IMR-90 (cell line): ENCODE results near the gene AGBL1. TPM values are rescaled to one million over a fixed set of nuclear protein-coding genes. Genes with fewer than 3 reads are reported as not detected.

Source experiments
- ATAC-seq: fragments of 200-7000 bp; cut with Tn5 transposase; 2 replicates; pipeline ENCODE4 v1.9.1; 2020; ENCODE audit warnings: low read depth, mild to moderate bottlenecking, moderate library complexity
- BruUV-seq: library from RNA; stranded (reverse); fragments of 400-500 nt; replicated peaks from 2 replicates; lab custom pipeline; 2021; lab: Mats Ljungman, UMichigan
- CTCF ChIA-PET: fragments of 300-600 bp; formaldehyde crosslinking; extraction: SDS; loops from one replicate; lab custom pipeline; 2021; ENCODE audit warnings: antibody characterized with exemption; lab: Yijun Ruan, JAX
- POLR2A ChIA-PET: fragments of 300-600 bp; sonication (Branson Sonifier 250); formaldehyde crosslinking; loops from one replicate; lab custom pipeline; 2022; ENCODE audit warnings: antibody characterized with exemption; ENCODE audit not compliant: unreplicated experiment; lab: Charles Lee
- DNase-seq: peaks from one replicate; pipeline ENCODE4 v3.0.0; 2013
- H2AFZ ChIP-seq: replicated peaks from 2 replicates; pipeline ENCODE3; 2013; ENCODE audit warnings: low read length, mild to moderate bottlenecking; ENCODE audit not compliant: poor library complexity
- H2AK5ac ChIP-seq: 2 replicates; pipeline ENCODE4 v1.6.1; 2013; ENCODE audit warnings: low read depth, low read length, inconsistent platforms
- H2AK9ac ChIP-seq: replicated peaks from 2 replicates; pipeline ENCODE3; 2013; ENCODE audit warnings: mild to moderate bottlenecking, low read depth, low read length, moderate library complexity; ENCODE audit not compliant: poor library complexity
- H2BK120ac ChIP-seq: 2 replicates; pipeline ENCODE4 v1.6.1; 2013; ENCODE audit warnings: low read depth, low read length, inconsistent platforms
- H2BK15ac ChIP-seq: 3 replicates; pipeline ENCODE4 v1.6.1; 2013; ENCODE audit warnings: low read depth, low read length, inconsistent platforms
- H2BK20ac ChIP-seq: 2 replicates; pipeline ENCODE4 v1.6.1; 2013; ENCODE audit warnings: low read depth, mild to moderate bottlenecking, inconsistent platforms, low read length, moderate library complexity
- H2BK5ac ChIP-seq: 2 replicates; pipeline ENCODE4 v1.6.1; 2013; ENCODE audit warnings: mild to moderate bottlenecking, low read depth, low read length, inconsistent platforms; ENCODE audit not compliant: poor library complexity, severe bottlenecking
- H3K14ac ChIP-seq: replicated peaks from 2 replicates; pipeline ENCODE4 v1.6.1; 2013; ENCODE audit warnings: low read depth, low read length, inconsistent platforms
- H3K18ac ChIP-seq: 2 replicates; pipeline ENCODE4 v1.6.1; 2013; ENCODE audit warnings: low read depth, low read length, control low read depth
- H3K23ac ChIP-seq: 2 replicates; pipeline ENCODE4 v1.6.1; 2013; ENCODE audit warnings: low read depth, low read length, inconsistent platforms
- H3K27ac ChIP-seq: 2 replicates; pipeline ENCODE4 v1.5.1; 2013; ENCODE audit warnings: mild to moderate bottlenecking, control low read depth, low read length; ENCODE audit not compliant: insufficient read depth
- H3K27me3 ChIP-seq: 2 replicates; pipeline ENCODE4 v1.6.1; 2013; ENCODE audit warnings: low read length; ENCODE audit not compliant: control insufficient read depth, insufficient read depth
- H3K36me3 ChIP-seq: 2 replicates; pipeline ENCODE4 v1.6.1; 2013; ENCODE audit warnings: low read length, mixed read lengths; ENCODE audit not compliant: control insufficient read depth, insufficient read depth
- H3K4ac ChIP-seq: 2 replicates; pipeline ENCODE4 v1.6.1; 2013; ENCODE audit warnings: low read depth, low read length, inconsistent platforms
- H3K4me1 ChIP-seq: 2 replicates; pipeline ENCODE4 v1.6.1; 2013; ENCODE audit warnings: low read length, mixed read lengths; ENCODE audit not compliant: control insufficient read depth, insufficient read depth
- H3K4me2 ChIP-seq: 2 replicates; pipeline ENCODE4 v1.6.1; 2013; ENCODE audit warnings: low read depth, mild to moderate bottlenecking, control low read depth, low read length, moderate library complexity
- H3K4me3 ChIP-seq: 2 replicates; pipeline ENCODE4 v1.5.1; 2013; ENCODE audit warnings: low read depth, mild to moderate bottlenecking, control low read depth, low read length, moderate library complexity; ENCODE audit not compliant: insufficient read depth
- H3K56ac ChIP-seq: 2 replicates; pipeline ENCODE4 v1.6.1; 2013; ENCODE audit warnings: low read length, inconsistent platforms; ENCODE audit not compliant: insufficient read depth; ENCODE audit errors: extremely low read depth
- H3K79me1 ChIP-seq, 2 experiments: 2 replicates each; pipeline ENCODE4 v1.6.1; 2013; ENCODE audit warnings: low read length in 2 of 2, inconsistent platforms in 1 of 2, low read depth in 1 of 2
- H3K9ac ChIP-seq: 2 replicates; pipeline ENCODE4 v1.6.1; 2013; ENCODE audit warnings: low read depth, low read length, control low read depth
- H3K9me1 ChIP-seq: 2 replicates; pipeline ENCODE4 v1.6.1; 2013; ENCODE audit warnings: low read length, inconsistent platforms; ENCODE audit not compliant: insufficient read depth
- H3K9me3 ChIP-seq: 2 replicates; pipeline ENCODE4 v1.6.1; 2013; ENCODE audit warnings: low read length; ENCODE audit not compliant: control insufficient read depth, insufficient read depth
- H4K20me1 ChIP-seq: 2 replicates; pipeline ENCODE4 v1.6.1; 2013; ENCODE audit warnings: low read length, inconsistent platforms; ENCODE audit not compliant: insufficient read depth
- H4K5ac ChIP-seq: 2 replicates; pipeline ENCODE4 v1.6.1; 2013; ENCODE audit warnings: mild to moderate bottlenecking, low read depth, low read length, control low read depth
- H4K8ac ChIP-seq, 2 experiments: 2 replicates each; pipeline ENCODE4 v1.6.1; 2013; ENCODE audit warnings: low read depth in 2 of 2, low read length in 2 of 2, control low read depth in 1 of 2, inconsistent platforms in 1 of 2
- H4K91ac ChIP-seq: 2 replicates; pipeline ENCODE4 v1.6.1; 2013; ENCODE audit warnings: low read depth, low read length, inconsistent platforms; ENCODE audit not compliant: insufficient read depth
- RFX5 ChIP-seq: IDR thresholded peaks from 2 replicates; pipeline ENCODE4 v1.8.0; 2012; ENCODE audit warnings: low read depth, mild to moderate bottlenecking, low read length, moderate library complexity
- WGBS, 2 experiments: methylation state at CpG; one replicate each; pipeline versions ENCODE4 v1.1.5 to v1.1.7; 2013; ENCODE audit warnings: missing lambda C conversion rate in 2 of 2; ENCODE audit not compliant: insufficient read length in 1 of 2; ENCODE audit errors: extremely low coverage in 2 of 2; 5-methylcytosine and 5-hydroxymethylcytosine counted together
- dilution Hi-C: fragments of 300-500 bp; cut with HindIII; formaldehyde crosslinking; loops from one replicate; pipeline ENCODE4 v1.14.3; 2018; ENCODE audit warnings: low sequenced_read_pairs; ENCODE audit not compliant: unreplicated experiment
- in situ Hi-C: fragments of 300-500 bp; cut with MboI; formaldehyde crosslinking; loops from 3 replicates; pipeline ENCODE4 v1.14.3; 2019; ENCODE audit warnings: low sequenced_read_pairs, inconsistent platforms, mixed read lengths
- intact Hi-C: fragments of 100-400 bp; cut with micrococcal nuclease; formaldehyde crosslinking; loops from 2 replicates; pipeline ENCODE4 v1.10.0; 2022
- polyA plus RNA-seq, 3 experiments: library from polyadenylated mRNA; depleted of rRNA; stranded (reverse); fragments of >200 nt; gene quantifications; 2 replicates each; pipeline ENCODE4 v1.2.3, GENCODE V29; 2012; ENCODE audit warnings: low replicate concordance in 1 of 3
- total RNA-seq: library from RNA; depleted of rRNA; stranded (reverse); fragments of >200 nt; gene quantifications from 2 replicates; pipeline ENCODE4 v1.2.3, GENCODE V29; 2012
- TF ChIP-seq, protein P1 (sequence below): conservative IDR thresholded peaks from 2 replicates; pipeline ENCODE4 v1.5.1; 2012; ENCODE audit warnings: mild to moderate bottlenecking, low read depth, low read length, improper control_type of control experiment

Gene AGBL1
- total and polyA plus RNA-seq, 2 of the 4 experiments (the other 2 are of a cell fraction), result not detected

DNA sequence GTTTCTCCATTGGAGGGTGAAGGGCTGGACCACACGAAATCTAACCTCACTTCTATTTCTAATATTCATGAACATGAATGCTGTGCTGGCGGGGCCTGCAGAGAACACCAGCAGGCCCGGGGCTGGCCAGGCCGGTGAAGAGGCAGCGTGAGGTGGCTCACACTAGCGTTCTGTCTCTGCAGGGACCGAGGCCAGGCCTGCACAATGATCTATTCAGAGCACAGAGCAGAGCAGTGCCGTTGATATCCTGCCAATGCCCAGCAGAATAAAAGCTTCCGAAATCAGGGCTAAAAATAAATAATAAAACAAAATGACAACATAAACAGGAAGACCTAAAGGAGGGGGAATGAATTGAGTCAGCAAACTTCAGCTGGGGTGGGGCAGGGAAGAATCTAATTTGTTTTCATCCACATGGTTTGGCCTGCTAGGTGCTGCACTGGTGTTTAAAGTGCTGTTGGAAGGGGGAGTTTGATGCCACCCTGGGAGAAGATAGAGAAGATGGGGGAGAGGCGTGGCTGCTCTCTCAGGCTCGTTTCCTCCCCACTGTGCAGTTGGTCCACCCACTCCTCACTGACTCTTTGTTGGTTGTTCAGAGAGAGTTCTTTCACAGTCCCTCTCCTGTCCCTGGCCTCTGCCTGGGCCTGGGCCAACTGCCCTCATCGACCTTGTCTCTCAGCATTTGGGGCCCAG, 837.1 kb downstream of the AGBL1 start:
- Histone ChIP-seq H4K5ac (no peak overlapping the region), H3K18ac (no peak overlapping the region), H3K14ac (no peak overlapping the region), H3K4me2 (no peak overlapping the region), H3K27ac (no peak overlapping the region), H2AFZ (no peak overlapping the region), H3K9me1 (no peaks in the 10 kb centered on the region), H2BK120ac (no peak overlapping the region), H3K9ac (no peak overlapping the region), H3K79me1 (no peaks in the 10 kb centered on the region), H3K4ac (no peak overlapping the region), H3K56ac (no peak overlapping the region), H3K27me3 (no peaks in the 10 kb centered on the region), H2AK5ac (no peak overlapping the region), H3K36me3 (no peaks in the 10 kb centered on the region), H2BK20ac (no peak overlapping the region), H3K23ac (no peak overlapping the region), H3K4me3 (no peak overlapping the region), H4K20me1 (no peaks in the 10 kb centered on the region), H4K91ac (no peak overlapping the region), H2BK15ac (no peak overlapping the region), H4K8ac (no peak overlapping the region), H3K9me3 (peaks cover 9% of the 10 kb centered on the region), H3K4me1 (no peaks in the 10 kb centered on the region), H2BK5ac (no peak overlapping the region), H2AK9ac (no peak overlapping the region)
- POLR2A ChIA-PET, result no interaction called here
- dilution Hi-C loops, result no loop called here
- in situ Hi-C loops, result no loop called here
- DNase-seq, result no peak
- no CpG with 5 or more reads among the region's 12 CpGs for WGBS, 2 experiments
- intact Hi-C loops, result loop anchor here (10.0 kb wide), 1 partner anchor 1358 kb away; no protein-coding TSS in a partner anchor
- no peak for ATAC-seq
- TF ChIP-seq RFX5, result no peak
- TF ChIP-seq, protein P1, sequence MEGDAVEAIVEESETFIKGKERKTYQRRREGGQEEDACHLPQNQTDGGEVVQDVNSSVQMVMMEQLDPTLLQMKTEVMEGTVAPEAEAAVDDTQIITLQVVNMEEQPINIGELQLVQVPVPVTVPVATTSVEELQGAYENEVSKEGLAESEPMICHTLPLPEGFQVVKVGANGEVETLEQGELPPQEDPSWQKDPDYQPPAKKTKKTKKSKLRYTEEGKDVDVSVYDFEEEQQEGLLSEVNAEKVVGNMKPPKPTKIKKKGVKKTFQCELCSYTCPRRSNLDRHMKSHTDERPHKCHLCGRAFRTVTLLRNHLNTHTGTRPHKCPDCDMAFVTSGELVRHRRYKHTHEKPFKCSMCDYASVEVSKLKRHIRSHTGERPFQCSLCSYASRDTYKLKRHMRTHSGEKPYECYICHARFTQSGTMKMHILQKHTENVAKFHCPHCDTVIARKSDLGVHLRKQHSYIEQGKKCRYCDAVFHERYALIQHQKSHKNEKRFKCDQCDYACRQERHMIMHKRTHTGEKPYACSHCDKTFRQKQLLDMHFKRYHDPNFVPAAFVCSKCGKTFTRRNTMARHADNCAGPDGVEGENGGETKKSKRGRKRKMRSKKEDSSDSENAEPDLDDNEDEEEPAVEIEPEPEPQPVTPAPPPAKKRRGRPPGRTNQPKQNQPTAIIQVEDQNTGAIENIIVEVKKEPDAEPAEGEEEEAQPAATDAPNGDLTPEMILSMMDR, result no peak
- CTCF ChIA-PET, result no interaction called here
- BruUV-seq, result no TSS peak
